ENCODE data around the gene TMEM63A. TPM values are rescaled to one million over a fixed set of nuclear protein-coding genes. Genes with fewer than 3 reads are reported as not detected.

Gene TMEM63A
- total RNA-seq, 1 experiment from 2014 or later = 91.7 TPM

DNA sequence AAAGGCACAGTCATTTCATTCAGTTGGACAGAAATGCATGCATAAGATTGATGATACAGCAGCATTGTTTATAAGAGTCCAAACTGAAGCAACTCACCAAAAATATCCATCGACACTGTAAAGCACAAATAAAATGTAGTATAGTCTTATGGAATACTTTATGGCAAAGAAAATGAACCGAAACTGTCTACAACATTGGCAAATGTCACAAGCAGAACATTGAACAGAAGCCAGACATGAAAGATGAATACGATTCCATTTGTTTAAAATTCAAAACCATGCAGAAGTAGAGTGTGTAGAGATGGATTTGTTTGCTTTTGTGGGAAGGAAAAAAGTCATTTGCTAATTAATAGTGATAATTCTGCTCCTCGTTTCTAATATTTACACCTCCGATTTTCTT is 14.3 kb upstream of the TMEM63A start:
- H3K27ac Mint-ChIP-seq = no peak overlapping the region
- H3K4me3 Mint-ChIP-seq = no peak overlapping the region
- peaks cover 11% of the 10 kb centered on the region; the same call in 1 of the 2 replicates for H3K27me3 Mint-ChIP-seq (ENCODE audit: low read depth)
- DNase-seq (ENCODE audit: low spot score) (no peak), ATAC-seq (no peak)
- ChIA-PET CTCF (no interaction called here), POLR2A (interaction anchor here (0.7 to 2.2 kb wide), 3 partner anchors 9 to 27 kb away, joined by 3 to 10 read pairs (median 6); partner anchors contain the start of gene TMEM63A)
- peaks cover 43% of the 10 kb centered on the region for H3K4me1 Mint-ChIP-seq
- TF ChIP-seq STAT6 (CRISPR knock-in tag; conservative IDR thresholded peaks at IDR 0.05; ENCODE audit: low read depth) (no peak), HMGA2 (CRISPR knock-in tag; IDR thresholded peaks at IDR 0.05) (no peak), ZNF219 (CRISPR knock-in tag; IDR thresholded peaks at IDR 0.05; ENCODE audit: borderline replicate concordance) (no peak), GABPB1 (CRISPR knock-in tag; IDR thresholded peaks at IDR 0.05) (no peak), TEAD1 (CRISPR knock-in tag; IDR thresholded peaks at IDR 0.05) (no peak), RELA (CRISPR knock-in tag; IDR thresholded peaks at IDR 0.05; ENCODE audit: borderline replicate concordance) (no peak), FOXK1 (CRISPR knock-in tag; IDR thresholded peaks at IDR 0.05) (no peak), E2F4 (CRISPR knock-in tag; IDR thresholded peaks at IDR 0.05; ENCODE audit: borderline replicate concordance, low read depth) (no peak), ZNF121 (CRISPR knock-in tag; IDR thresholded peaks at IDR 0.05) (no peak), ZBTB21 (CRISPR knock-in tag; IDR thresholded peaks at IDR 0.05; ENCODE audit: borderline replicate concordance) (no peak), ZMAT4 (CRISPR knock-in tag; IDR thresholded peaks at IDR 0.05) (no peak)
- TF ChIP-seq, protein P1, sequence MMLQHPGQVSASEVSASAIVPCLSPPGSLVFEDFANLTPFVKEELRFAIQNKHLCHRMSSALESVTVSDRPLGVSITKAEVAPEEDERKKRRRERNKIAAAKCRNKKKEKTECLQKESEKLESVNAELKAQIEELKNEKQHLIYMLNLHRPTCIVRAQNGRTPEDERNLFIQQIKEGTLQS (CRISPR knock-in tag; conservative IDR thresholded peaks at IDR 0.05) = no peak
- TF ChIP-seq, protein P2, sequence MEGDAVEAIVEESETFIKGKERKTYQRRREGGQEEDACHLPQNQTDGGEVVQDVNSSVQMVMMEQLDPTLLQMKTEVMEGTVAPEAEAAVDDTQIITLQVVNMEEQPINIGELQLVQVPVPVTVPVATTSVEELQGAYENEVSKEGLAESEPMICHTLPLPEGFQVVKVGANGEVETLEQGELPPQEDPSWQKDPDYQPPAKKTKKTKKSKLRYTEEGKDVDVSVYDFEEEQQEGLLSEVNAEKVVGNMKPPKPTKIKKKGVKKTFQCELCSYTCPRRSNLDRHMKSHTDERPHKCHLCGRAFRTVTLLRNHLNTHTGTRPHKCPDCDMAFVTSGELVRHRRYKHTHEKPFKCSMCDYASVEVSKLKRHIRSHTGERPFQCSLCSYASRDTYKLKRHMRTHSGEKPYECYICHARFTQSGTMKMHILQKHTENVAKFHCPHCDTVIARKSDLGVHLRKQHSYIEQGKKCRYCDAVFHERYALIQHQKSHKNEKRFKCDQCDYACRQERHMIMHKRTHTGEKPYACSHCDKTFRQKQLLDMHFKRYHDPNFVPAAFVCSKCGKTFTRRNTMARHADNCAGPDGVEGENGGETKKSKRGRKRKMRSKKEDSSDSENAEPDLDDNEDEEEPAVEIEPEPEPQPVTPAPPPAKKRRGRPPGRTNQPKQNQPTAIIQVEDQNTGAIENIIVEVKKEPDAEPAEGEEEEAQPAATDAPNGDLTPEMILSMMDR (IDR thresholded peaks at IDR 0.05) = no peak
- TF ChIP-seq, protein P3, sequence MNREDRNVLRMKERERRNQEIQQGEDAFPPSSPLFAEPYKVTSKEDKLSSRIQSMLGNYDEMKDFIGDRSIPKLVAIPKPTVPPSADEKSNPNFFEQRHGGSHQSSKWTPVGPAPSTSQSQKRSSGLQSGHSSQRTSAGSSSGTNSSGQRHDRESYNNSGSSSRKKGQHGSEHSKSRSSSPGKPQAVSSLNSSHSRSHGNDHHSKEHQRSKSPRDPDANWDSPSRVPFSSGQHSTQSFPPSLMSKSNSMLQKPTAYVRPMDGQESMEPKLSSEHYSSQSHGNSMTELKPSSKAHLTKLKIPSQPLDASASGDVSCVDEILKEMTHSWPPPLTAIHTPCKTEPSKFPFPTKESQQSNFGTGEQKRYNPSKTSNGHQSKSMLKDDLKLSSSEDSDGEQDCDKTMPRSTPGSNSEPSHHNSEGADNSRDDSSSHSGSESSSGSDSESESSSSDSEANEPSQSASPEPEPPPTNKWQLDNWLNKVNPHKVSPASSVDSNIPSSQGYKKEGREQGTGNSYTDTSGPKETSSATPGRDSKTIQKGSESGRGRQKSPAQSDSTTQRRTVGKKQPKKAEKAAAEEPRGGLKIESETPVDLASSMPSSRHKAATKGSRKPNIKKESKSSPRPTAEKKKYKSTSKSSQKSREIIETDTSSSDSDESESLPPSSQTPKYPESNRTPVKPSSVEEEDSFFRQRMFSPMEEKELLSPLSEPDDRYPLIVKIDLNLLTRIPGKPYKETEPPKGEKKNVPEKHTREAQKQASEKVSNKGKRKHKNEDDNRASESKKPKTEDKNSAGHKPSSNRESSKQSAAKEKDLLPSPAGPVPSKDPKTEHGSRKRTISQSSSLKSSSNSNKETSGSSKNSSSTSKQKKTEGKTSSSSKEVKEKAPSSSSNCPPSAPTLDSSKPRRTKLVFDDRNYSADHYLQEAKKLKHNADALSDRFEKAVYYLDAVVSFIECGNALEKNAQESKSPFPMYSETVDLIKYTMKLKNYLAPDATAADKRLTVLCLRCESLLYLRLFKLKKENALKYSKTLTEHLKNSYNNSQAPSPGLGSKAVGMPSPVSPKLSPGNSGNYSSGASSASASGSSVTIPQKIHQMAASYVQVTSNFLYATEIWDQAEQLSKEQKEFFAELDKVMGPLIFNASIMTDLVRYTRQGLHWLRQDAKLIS (CRISPR knock-in tag; IDR thresholded peaks at IDR 0.05; ENCODE audit: borderline replicate concordance) = no peak
- H3K36me3 Mint-ChIP-seq = no peaks in the 10 kb centered on the region
- H3K9me3 Mint-ChIP-seq = no peaks in the 10 kb centered on the region

- H3K36me3 Mint-ChIP-seq = no peaks in the 10 kb centered on the region
- H3K9me3 Mint-ChIP-seq = no peaks in the 10 kb centered on the region
- ChIA-PET POLR2A (no interaction called here), CTCF (interaction anchor here (2.3 kb wide), 1 partner anchor 10 kb away, joined by 10 read pairs; the partner anchor contains the start of gene TMEM63A)
- TF ChIP-seq ETV6 (CRISPR knock-in tag; IDR thresholded peaks at IDR 0.05) (no peak), ATF1 (CRISPR knock-in tag; IDR thresholded peaks at IDR 0.05) (no peak), AR (CRISPR knock-in tag; IDR thresholded peaks at IDR 0.05) (no peak), ZNF121 (CRISPR knock-in tag; IDR thresholded peaks at IDR 0.05) (peak; percentile 33; the same call in 1 of the 2 replicates), NR3C1 (CRISPR knock-in tag; conservative IDR thresholded peaks at IDR 0.05; ENCODE audit: low read depth) (no peak)
- TF ChIP-seq, protein P4, sequence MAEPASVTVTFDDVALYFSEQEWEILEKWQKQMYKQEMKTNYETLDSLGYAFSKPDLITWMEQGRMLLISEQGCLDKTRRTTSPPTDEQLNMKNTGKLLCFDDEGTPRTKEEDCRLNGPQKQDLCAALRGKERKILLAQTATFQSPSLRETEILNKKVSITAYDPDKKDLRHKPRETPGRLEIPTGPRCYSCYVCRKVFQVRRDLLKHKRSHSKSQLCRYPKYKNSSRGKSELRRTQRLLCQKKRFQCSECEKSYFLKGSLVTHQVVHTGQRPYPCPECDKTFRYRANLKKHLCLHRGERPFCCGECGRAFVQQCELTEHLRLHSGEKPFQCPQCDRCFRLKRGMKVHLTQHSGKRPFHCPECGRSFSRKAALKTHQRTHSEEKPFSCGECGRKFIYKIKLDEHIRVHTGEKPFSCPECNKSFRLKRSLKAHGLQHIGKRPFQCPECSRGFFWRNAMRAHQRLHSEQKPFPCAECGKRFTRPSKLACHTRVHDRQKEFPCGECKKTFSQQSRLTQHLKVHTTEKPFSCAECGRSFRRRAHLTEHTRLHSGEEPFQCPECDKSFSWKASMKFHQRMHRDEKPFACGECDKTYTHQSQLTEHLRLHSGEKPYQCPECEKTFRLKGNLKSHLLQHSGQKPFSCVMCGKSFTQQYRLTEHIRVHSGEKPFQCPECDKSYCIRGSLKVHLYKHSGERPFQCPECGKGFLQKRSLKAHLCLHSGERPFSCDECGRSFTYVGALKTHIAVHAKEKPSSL (CRISPR knock-in tag; conservative IDR thresholded peaks at IDR 0.05) = no peak
- no peaks in the 10 kb centered on the region for H3K27me3 Mint-ChIP-seq (ENCODE audit: low read depth)
- DNase-seq (ENCODE audit: low spot score) (no peak), ATAC-seq (no peak)
- peaks cover 41% of the 10 kb centered on the region for H3K4me1 Mint-ChIP-seq
- no peak overlapping the region for H3K27ac Mint-ChIP-seq
- no peak overlapping the region for H3K4me3 Mint-ChIP-seq
Observed at GRCh38 chr1:225892307-225892706, 10.1 kb upstream of the TMEM63A start.
